GM21515 (cell line): ENCODE measurements around the gene PIM3.
"Not testable (repeated sequence)": the region's sequence is repeated elsewhere in the genome, so short reads cannot be mapped to it uniquely, and the experiment has no call there.

ENCODE experiments used
- ATAC-seq: cut with Tn5 transposase; IDR thresholded peaks from one replicate; pipeline ENCODE4 v1.9.1; 2021; ENCODE audit not compliant: unreplicated experiment

Gene PIM3

DNA sequence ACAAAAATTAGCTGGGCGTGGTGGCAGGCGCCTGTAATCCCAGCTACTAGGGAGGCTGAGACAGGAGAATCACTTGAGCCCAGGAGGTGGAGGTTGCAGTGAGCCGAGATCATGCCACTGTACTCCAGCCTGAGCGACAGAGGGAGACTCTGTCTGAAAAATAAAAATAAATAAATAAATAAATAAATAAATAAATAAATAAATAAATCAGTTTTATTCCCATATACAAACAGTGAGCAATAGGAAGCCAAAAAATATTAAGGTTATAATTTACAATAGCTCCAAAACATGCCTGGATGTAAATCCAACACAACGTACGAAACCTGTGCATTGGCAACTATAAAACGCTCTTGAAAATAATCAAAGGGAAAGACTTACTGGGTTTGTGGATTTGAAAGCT is 21.2 kb downstream of the PIM3 start:
- ATAC-seq: not testable (repeated sequence)

DNA sequence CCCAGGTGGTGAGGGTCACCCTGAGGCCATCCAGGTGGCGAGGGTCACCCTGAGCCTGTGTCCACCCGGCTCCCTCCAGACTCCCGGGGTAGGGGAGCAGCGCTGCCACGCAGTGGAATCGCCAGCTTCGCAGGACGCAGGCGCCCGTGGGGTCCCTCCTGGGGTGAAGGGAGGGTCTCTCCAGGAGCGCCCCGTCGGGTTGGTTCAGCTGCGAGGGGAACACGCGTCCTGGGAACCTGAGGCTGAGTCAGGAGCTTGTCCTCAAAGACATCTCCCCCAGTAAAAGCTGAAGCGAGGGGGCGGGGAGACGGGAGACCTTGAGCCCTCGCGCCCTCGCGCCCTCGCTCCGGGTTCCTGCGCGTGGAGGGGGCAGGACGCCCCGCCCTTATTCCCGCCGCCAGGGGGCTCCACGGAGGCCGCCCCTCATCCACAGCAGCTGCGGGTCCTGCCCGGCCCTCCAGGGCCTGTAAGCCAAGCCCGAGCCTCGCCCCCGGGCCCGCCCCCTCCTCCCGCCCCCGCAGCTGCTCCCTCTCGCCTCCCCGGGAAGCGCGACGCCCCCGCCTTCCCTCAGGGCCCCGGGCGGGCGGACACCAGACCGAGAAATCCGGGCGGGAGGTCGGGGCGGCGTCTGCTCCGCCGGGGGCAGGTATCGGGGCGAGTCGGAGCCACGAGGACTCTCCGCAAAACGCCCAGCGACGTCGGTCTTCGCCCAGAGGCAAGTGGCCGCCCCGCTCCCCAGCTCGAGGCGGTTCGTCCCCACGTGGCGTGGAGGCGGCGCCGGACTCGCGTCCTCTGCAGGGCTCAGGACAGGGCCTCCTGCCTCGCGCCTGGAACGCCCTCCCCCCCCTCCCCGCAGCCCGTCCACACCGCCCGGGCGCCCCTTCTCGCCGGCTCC is 22.8 kb downstream of the PIM3 start:
- ATAC-seq: no peak

DNA sequence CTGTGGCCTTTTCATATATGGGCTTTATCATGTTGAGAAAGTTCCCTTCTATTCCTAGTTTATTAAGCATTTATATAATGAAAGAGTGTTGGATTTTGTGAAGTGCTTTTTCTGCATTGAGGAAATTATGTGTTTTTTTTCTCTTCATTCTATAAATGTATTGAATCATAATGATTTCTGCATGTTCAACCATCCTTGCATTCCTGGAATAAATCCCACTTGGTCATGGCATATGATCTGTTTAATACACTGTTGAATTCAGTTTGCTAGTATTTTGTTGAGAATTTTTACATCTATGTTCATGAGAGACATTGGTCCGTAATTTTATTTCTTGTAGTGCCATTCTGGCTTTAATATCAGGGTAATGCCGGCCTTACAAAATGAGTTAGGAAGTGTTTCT is 25.8 kb downstream of the PIM3 start:
- ATAC-seq: no peak

DNA sequence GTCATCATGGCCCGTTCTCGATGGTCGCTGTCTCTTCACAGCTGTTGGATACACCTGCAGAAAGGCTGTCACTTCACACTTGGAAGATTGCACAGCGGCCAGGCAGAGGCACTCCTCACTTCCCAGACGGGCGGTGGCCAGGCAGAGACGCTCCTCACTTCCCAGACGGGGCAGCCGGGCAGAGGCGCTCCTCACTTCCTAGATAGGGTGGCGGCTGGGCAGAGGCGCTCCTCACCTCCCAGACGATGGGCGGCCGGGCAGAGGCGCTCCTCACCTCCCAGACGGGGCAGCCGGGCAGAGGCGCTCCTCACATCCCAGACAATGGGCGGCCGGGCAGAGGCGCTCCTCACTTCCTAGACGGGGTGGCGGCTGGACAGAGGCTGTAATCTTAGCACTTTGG is 29.3 kb downstream of the PIM3 start:
- not testable (repeated sequence) for ATAC-seq

DNA sequence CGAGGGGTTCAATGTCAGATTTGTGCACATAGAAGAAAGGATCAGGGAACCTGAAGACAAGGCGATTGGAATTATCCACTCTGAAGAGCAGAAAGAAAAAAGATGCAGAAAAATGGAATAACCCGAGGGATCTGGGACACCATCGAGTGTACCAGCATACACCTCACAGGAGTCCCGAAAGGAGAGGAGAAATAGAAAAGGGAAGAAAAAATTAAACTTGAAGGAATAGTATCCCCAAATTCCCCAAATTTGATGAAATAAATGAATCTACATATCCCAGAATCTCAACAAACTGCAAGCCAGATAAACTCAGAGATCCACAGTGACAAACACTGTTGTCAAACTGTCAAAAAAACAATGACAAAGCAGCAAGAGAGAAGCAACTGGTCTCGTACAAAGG is 30.6 kb downstream of the PIM3 start:
- no peak for ATAC-seq

DNA sequence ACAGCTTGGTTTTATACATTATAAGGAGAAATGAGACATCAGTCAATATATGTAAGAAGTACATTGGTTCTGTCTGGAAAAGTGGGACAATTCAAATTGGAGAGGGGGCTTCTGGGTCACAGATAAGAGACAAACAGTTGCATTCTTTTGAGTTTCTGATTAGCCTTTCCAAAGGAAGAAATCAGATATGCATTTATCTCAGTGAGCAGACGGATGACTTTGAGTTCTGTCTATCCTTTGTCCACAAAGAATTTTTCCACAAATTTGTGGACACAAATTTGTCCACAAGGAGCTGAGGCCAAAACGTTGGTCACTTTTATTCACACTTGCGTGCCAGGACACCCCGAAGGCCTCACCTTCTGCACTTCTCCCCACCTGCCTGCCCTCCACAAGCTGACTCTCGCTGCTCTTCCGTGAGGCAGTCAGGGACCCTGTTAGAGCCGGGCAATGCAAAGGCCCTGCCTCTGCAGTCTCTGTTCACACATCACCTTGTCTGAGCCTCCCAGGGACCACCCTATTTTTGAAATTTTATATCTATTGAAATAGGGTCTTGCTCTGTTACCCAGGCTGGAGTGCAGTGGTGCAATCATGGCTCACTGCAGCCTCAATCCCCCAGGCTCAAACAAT is 31.4 kb downstream of the PIM3 start:
- ATAC-seq: no peak

DNA sequence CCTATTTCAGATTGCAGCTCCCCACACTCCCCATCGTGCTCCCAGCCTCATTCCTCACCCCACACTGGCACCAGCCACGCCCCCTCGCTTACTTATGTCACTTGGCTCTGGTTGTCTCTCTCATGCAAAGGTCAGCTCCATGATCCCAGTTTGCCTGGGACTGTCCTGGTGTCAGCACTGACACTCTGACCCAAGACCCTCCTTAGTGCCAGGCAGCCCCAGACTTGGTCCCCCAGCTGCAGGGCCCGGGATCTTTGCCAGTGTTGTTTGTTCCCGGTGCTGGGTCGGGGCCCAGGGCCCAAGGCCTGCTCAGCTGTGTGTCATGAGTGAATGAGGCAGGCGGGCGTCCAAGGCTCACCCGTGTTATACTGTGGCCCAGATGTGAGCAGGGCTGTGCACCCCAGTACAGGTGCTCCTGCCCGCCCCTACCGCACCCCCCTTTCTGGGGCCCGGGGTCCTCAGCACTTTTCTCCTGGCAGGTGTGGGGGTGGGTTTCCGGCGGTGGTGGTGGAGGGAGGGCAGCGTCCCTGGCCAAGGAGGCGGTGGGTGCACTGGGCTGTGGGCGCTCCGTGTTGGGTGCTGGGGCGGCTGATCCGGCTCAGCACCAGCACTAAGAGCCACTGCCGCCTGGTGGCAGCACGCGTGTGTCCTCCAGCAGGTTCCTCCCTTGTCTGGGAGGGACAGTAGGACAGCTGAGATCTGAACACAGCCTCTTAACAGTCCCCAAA is 32.5 kb downstream of the PIM3 start:
- ATAC-seq: no peak

DNA sequence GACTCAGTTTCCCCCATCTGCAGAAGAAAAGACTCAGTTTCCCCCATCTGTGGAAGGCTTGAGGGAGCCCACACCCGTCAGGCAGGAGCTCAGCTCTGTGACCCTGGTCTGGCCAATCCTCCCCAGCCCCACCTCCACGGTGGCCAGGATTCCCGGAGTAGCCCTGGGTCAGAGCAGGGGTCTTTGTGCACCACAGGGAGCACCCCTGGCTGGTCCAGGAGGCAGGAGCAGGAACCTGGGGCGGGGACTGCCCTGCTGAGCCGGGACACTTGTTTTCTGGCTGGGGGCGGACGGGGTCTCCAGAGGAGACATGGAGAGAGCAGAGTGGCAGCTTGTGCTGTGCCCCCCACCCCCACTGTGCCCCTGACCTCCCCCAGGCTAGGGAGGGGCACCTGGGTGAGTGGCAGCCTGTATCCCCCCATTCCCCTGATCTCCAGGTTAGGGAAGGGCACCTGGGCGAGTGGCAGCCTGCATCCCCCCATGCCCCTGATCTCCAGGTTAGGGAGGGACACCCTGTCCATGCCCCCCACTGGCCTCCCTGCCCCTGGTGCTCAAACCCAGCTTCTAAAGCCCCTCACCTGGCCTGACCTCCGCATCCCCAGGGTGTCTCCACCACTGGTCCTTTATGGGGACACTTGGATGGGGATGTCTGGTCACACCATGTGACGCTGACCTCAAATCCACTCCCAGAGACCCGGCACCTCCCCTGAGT is 33.2 kb downstream of the PIM3 start:
- ATAC-seq: no peak

DNA sequence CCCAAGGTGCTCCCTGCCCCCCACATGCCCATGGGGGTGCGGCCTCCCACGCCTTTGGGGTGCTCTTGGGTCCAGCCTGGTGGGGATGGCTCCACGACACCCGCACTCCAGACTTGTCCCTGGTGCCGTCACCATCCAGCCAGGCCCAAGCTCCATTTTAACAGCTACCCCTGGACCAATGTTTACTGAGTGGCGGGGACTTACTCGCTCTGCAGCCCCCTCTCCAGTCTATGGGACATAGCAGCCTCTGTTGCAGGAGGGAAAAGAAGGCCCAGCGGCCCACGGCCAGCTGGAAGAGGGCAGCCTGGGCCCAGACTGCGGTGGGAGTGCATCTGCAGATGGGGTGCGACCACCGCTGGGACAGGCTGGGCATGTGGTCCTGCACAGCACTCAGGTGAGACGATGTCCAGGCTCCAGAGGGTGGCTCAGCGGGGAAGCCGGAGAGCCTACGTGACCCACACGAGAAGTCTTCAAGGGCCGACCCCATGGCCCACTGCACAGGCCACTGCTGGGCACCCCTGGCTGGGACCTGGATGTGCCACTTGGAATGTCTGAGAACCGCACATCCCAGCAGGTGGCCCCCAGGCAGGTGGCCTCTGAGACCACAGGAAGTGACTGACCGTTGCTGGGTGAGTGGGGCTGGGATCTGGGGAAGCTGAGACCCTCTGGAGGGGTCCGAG is 33.9 kb downstream of the PIM3 start:
- ATAC-seq: no peak

DNA sequence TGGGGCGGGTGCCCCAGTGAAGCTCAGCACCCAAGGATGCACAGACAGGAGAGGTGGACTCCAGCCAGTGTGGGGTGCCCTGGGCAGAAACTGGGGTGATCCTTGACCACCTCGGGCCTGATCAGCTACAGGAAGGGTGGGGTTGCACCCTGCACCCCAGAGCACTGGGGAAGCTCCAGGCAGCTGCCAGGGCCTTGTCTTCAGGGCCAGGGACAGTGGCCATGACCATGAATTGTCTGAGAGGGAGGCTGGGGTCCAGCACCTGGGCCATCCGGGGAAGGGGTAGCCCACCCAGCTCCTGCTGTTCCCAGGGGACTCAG is 34.4 kb downstream of the PIM3 start:
- ATAC-seq: no peak

DNA sequence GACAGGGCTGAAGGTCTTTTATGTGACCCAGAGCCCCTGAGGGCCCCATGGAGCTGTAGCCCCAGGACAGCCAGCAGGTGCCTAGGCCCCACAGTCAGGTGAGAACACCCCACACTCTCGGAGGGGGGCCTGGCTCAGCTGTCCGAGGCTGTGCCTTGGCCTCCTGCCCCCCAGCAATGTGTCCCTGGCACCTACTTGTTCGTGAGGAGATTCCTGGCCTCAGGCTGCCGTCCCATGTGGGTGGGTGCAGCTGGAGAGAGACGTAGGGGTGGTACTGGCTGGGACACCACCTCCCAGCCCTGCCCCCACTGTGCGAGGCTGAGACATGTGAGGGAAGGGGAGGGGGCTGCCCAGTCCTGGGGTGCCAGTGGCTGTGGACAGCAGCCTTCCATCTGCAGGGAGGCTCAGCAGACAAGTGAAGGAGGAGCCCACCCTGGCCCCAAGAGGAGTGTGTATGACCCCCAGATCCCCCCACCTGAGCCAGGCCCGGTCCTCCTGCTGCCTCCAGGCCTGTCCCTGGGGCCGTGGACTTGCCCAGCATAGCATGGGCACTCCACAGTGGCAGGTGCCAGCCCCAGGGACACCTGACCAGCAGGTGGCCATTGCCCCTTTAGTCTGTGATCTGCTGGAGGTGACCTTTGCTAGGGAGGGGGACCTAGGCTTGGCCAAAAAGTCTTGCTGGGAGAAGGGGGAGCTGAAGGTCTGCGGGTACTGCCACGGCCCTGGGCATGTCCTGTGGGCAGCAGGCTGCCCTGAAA is 35.0 kb downstream of the PIM3 start:
- no peak for ATAC-seq

DNA sequence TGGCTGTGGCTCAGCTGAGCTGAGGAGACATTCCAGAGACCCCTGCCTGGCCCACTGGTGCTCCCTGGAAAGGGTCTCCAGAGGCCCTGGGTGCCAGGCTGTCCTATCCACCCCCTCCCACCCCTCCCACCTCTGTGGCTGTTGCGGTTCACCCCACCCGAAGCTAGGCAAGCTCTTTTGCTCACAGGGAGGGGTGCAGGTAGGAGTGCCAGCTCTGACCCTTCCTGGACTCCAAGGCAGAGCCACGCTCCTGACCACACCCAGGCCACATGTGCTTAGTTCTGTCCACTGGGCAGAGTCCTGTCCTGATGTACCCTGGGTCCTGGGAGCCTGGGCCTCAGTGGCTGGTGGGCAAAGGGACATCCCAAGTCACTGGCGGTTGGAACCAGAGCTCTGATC is 35.5 kb downstream of the PIM3 start:
- no peak for ATAC-seq

DNA sequence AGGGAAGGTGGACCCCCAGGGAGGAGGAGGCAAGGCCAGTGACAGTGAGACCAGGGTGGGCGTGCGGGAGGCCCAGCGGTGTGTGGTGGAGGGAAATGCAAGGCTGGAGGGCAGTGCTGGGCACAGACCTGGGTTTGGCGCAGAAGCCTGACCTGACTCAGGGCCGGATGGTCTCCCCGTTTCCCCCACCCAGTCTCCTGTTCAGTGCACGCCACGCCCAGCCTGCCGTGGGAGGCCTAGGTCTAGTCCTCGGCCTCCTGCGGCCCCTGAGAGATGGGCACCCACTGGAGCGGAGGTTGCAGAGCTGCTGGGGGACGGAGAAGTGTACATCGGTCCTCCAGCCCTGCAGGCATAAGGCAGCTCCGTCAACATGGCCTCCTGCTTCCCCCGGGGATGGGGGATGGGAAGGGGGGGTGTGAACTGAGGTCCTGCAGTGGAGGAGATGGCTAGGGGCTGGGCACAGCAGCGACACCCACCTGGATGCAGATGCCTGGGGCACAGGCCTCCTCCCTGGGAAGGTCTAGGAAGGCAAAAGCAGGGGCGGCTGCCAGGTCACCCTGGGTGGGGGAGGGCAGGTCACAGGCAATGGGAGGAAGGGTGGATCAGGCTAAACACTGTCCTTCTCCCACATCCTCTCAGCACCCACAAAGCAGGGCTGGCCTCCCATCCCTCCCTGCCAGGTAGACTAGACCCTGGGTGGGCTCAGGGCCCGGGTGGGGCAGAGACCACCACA is 36.1 kb downstream of the PIM3 start:
- no peak for ATAC-seq

DNA sequence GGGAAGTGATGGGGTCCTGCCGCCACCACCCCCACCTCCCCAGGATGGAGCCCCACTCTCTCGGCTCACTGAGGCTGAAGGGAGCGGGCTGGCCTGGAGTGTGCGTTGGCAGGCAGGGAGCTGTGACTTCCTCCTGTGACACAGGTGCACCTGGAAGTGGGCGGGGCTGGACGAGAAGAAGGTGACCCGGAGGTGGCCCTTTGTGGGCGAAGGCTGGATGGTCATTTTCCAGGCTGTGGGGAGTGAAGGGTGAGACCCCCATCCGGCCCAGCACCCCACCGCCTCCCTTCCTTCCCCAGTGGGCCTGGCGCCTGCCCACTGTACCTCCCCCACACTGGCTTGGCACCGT is 36.7 kb downstream of the PIM3 start:
- ATAC-seq: no peak

DNA sequence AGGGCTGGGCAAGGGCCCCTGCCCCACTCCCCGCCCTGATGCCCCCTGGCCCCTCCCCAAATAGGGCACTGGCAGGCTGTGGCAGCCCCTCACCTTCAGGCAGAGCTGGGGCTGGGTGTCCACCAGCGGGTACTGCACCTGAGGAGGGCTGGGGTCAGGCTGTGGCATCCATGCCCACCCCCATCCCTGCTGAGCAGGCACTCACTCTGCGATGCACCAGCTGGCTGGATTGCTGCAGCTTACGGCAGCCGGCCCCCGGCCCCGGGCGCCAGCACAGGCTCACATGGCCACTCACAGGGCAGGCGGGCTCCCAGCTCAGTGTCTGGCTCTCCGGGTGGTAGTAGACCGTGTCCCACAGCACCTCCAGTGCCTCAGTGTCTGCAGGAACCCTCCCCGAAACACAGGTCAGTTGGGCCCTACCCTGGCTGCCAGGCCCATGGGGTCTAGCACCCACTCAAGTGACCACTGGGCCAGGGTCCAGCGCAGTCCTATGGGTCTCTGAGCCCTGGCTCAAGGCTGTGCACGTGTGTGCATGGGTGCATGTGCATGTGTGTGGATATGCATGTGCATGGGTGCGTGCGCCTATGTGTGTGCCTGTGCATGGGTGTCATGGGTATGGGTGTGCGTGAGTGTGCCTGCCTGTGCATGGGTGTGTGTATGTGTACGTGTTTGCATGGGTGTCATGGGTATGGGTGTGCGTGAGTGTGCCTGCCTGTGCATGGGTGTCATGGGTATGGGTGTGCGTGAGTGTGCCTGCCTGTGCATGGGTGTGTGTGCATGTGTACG is 37.6 kb downstream of the PIM3 start:
- ATAC-seq: no peak

DNA sequence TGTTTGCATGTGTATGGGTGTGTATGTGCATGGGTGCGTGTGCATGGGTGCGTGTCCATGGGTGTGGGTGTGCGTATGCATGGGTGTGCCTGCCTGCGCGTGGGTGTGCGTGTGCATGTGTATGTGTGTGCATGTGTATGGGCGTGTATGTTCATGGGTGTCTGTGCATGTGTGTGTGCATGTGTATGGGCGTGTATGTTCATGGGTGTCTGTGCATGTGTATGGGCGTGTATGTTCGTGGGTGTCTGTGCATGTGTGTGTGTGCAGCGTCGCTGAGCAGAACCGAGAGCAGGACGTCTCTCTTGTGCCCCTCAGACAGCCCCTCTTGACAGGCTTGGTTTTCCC is 38.1 kb downstream of the PIM3 start:
- ATAC-seq: no peak

DNA sequence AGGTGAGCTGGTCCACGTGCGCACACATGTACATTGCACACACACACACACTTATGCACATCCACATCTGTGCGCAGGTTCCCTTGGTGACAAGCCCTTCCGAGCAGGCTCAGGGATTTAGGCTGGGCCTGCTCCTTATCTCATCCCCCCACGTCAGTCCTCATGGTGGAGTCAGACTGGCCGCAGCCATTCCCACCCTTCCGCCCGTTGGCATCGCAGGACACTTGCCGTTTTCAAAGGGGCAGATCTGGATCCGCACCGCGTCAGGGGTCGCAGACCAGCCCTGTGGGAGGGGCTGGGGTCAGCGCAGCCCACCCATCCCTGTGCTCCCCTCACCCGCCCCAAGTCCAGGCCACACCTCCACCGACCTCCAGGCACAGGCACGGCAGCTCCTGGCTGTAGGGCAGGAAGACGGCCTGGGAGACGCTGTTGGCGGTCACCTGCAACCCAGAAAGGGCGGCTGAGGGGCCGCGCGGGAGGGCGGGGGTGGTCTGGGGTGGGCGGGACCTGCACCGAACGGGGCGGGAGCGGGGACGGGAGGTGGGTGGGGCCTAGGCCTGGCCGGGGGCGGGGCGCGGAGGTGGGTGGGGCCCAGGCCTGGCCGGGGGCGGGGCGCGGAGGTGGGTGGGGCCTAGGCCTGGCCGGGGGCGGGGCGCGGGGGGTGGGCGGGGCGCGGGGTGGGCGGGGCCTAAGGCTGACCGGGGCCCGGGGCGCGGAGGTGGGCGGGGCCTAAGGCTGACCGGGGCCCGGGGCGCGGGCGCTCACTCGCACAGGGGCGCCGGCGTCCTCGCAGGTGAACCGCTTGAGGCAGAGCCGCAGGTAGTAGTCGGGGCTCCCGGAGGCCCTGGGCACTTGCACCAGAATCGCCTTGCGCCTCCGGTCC is 38.7 kb downstream of the PIM3 start:
- ATAC-seq: no peak
